ENCODE results near the gene KLF14.
A peak's percentile ranks its signal among the peaks of the same experiment; 100 is the strongest.

Gene KLF14

GRCh38 chr7:130748531-130749389 is 14.8 kb upstream of the KLF14 start:
- H3K27me3 ChIP-seq (ENCODE audit: control insufficient read depth in 2 of 2, insufficient read depth in 2 of 2, low read length in 2 of 2): peaks cover 0 to 10% of the 10 kb centered on the region in 2 donors
- no peak overlapping the region for H3K27ac ChIP-seq (ENCODE audit: low read depth in 2 of 2, low read length in 2 of 2)
- peaks cover 0 to 2% of the 10 kb centered on the region in 2 donors for H3K4me1 ChIP-seq (ENCODE audit: control insufficient read depth in 2 of 2, insufficient read depth in 2 of 2, low read length in 2 of 2)
- H3K9me3 ChIP-seq (ENCODE audit: control insufficient read depth in 2 of 2, low read length in 2 of 2): no peaks in the 10 kb centered on the region
- no peaks in the 10 kb centered on the region for H3K36me3 ChIP-seq (ENCODE audit: control insufficient read depth in 2 of 2, insufficient read depth in 2 of 2, low read length in 2 of 2)
- H3K4me3 ChIP-seq (ENCODE audit: low read length in 2 of 2): no peak overlapping the region
- no peak overlapping the region for H3K9ac ChIP-seq (ENCODE audit: low read depth in 1 of 2, low read length in 2 of 2)

DNA sequence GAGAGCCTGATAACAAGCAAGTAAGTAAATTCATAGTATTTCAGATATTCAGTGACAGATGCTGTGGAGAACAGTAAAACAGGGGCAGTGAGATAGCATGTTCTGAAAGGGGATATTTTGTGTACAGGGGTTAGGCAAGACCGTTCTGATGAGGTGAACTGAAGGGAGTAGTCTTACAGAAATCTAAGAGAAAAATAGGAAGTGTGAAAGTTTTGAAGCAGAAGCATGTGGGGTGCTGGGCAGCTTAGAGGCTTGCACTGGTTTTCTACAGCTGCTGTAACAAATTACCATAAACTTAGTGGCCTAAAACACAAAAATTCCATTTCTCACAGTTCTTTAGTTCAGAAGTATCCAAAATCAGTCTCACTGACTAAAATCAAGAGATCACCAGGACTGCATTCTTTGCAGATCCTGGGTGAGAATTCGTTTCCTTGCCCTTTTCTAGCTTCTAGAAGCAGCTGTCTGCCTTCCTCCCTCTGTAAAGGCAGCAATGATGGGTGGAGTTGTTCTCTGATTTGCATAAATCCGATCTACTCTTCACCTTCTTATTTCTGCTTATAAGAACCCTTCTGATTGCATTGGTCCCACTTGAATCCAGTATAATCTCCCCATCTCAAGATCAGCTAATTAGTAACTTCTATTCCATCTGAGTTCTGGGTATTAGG is 7.5 kb upstream of the KLF14 start:
- Histone ChIP-seq H3K9ac (ENCODE audit: low read depth in 1 of 2, low read length in 2 of 2) (no peak overlapping the region), H3K4me3 (ENCODE audit: low read length in 2 of 2) (no peak overlapping the region), H3K4me1 (ENCODE audit: control insufficient read depth in 2 of 2, insufficient read depth in 2 of 2, low read length in 2 of 2) (no peaks in the 10 kb centered on the region), H3K27me3 (ENCODE audit: control insufficient read depth in 2 of 2, insufficient read depth in 2 of 2, low read length in 2 of 2) (peaks cover 30 to 48% of the 10 kb centered on the region in 2 donors), H3K27ac (ENCODE audit: low read depth in 2 of 2, low read length in 2 of 2) (no peak overlapping the region), H3K36me3 (ENCODE audit: control insufficient read depth in 2 of 2, insufficient read depth in 2 of 2, low read length in 2 of 2) (no peaks in the 10 kb centered on the region), H3K9me3 (ENCODE audit: control insufficient read depth in 2 of 2, low read length in 2 of 2) (no peaks in the 10 kb centered on the region)

GRCh38 chr7:130740606-130741005 is 6.6 kb upstream of the KLF14 start:
- Histone ChIP-seq H3K9ac (ENCODE audit: low read depth in 1 of 2, low read length in 2 of 2) (no peak overlapping the region), H3K9me3 (ENCODE audit: control insufficient read depth in 2 of 2, low read length in 2 of 2) (no peaks in the 10 kb centered on the region), H3K36me3 (ENCODE audit: control insufficient read depth in 2 of 2, insufficient read depth in 2 of 2, low read length in 2 of 2) (no peaks in the 10 kb centered on the region), H3K27me3 (ENCODE audit: control insufficient read depth in 2 of 2, insufficient read depth in 2 of 2, low read length in 2 of 2) (peaks cover 39 to 53% of the 10 kb centered on the region in 2 donors), H3K4me3 (ENCODE audit: low read length in 2 of 2) (no peak overlapping the region), H3K27ac (ENCODE audit: low read depth in 2 of 2, low read length in 2 of 2) (no peak overlapping the region), H3K4me1 (ENCODE audit: control insufficient read depth in 2 of 2, insufficient read depth in 2 of 2, low read length in 2 of 2) (no peaks in the 10 kb centered on the region)

- no peak overlapping the region for H3K27ac ChIP-seq (ENCODE audit: low read depth in 2 of 2, low read length in 2 of 2)
- no peaks in the 10 kb centered on the region for H3K36me3 ChIP-seq (ENCODE audit: control insufficient read depth in 2 of 2, insufficient read depth in 2 of 2, low read length in 2 of 2)
- peaks cover 0 to 8% of the 10 kb centered on the region in 2 donors for H3K9me3 ChIP-seq (ENCODE audit: control insufficient read depth in 2 of 2, low read length in 2 of 2)
- peaks cover 2 to 6% of the 10 kb centered on the region in 2 donors for H3K4me1 ChIP-seq (ENCODE audit: control insufficient read depth in 2 of 2, insufficient read depth in 2 of 2, low read length in 2 of 2)
- H3K27me3 ChIP-seq (ENCODE audit: control insufficient read depth in 2 of 2, insufficient read depth in 2 of 2, low read length in 2 of 2): peaks cover 49 to 74% of the 10 kb centered on the region in 2 donors
- no peak overlapping the region for H3K4me3 ChIP-seq (ENCODE audit: low read length in 2 of 2)
- no peak overlapping the region for H3K9ac ChIP-seq (ENCODE audit: low read depth in 1 of 2, low read length in 2 of 2)
These were observed 2.4 kb upstream of the KLF14 start for GRCh38 chr7:130736298-130736900.

DNA sequence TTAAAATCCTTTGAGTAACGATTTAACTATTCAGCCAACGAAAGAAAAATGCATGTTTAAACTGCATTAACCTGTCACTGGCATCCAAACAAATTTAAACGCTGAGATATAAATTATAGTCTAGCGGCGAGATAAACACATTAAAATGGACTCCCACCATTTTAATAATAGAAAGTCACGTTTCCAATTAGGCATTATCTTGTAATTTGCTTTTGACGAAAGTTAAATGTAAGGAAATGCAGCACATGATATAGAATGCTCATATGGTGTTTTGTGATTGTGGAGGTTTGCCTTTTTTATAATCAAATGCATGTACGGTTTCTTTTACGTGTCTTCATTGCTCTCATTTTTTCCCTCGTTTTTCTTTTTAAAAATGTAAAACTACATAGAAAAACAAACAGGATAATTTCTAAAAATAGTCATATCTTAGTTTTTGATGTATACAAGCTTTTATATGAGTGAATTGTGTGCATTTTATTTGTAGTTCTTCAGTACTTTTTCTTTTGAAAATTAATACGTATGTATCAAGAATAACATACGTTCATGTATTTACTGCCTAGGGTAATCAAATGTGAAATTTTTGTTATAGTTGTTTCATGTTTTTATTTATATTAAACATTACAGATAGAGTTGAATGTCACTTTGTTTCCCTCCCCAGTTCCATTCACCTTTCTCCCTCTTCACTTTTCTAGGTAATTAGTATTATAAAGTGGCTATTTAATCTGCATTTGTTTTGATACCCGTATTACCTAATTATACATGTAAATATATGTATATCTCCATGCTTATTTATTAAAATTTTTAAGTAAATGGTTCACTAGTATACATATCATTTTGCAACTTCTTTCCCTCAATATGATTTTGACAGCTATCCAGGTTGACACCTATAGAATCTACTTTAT is 1.1 kb upstream of the KLF14 start:
- no peak overlapping the region for H3K27ac ChIP-seq (ENCODE audit: low read depth in 2 of 2, low read length in 2 of 2)
- peaks cover 2 to 6% of the 10 kb centered on the region in 2 donors for H3K4me1 ChIP-seq (ENCODE audit: control insufficient read depth in 2 of 2, insufficient read depth in 2 of 2, low read length in 2 of 2)
- peaks cover 0 to 8% of the 10 kb centered on the region in 2 donors for H3K9me3 ChIP-seq (ENCODE audit: control insufficient read depth in 2 of 2, low read length in 2 of 2)
- peaks cover 46 to 75% of the 10 kb centered on the region in 2 donors for H3K27me3 ChIP-seq (ENCODE audit: control insufficient read depth in 2 of 2, insufficient read depth in 2 of 2, low read length in 2 of 2)
- H3K36me3 ChIP-seq (ENCODE audit: control insufficient read depth in 2 of 2, insufficient read depth in 2 of 2, low read length in 2 of 2): no peaks in the 10 kb centered on the region
- H3K9ac ChIP-seq (ENCODE audit: low read depth in 1 of 2, low read length in 2 of 2): no peak overlapping the region
- peak overlapping the region; percentile 46 to 67 for H3K4me3 ChIP-seq (ENCODE audit: low read length in 2 of 2)

GRCh38 chr7:130732980-130733930 is 752 bp downstream of the KLF14 start:
- Histone ChIP-seq H3K4me3 (ENCODE audit: low read length in 2 of 2) (peak overlapping the region; percentile 37 to 50), H3K36me3 (ENCODE audit: control insufficient read depth in 2 of 2, insufficient read depth in 2 of 2, low read length in 2 of 2) (no peaks in the 10 kb centered on the region), H3K9ac (ENCODE audit: low read depth in 1 of 2, low read length in 2 of 2) (no peak overlapping the region), H3K27me3 (ENCODE audit: control insufficient read depth in 2 of 2, insufficient read depth in 2 of 2, low read length in 2 of 2) (peaks cover 40 to 68% of the 10 kb centered on the region in 2 donors), H3K27ac (ENCODE audit: low read depth in 2 of 2, low read length in 2 of 2) (no peak overlapping the region), H3K9me3 (ENCODE audit: control insufficient read depth in 2 of 2, low read length in 2 of 2) (peaks cover 0 to 8% of the 10 kb centered on the region in 2 donors), H3K4me1 (ENCODE audit: control insufficient read depth in 2 of 2, insufficient read depth in 2 of 2, low read length in 2 of 2) (peaks cover 2 to 6% of the 10 kb centered on the region in 2 donors)

DNA sequence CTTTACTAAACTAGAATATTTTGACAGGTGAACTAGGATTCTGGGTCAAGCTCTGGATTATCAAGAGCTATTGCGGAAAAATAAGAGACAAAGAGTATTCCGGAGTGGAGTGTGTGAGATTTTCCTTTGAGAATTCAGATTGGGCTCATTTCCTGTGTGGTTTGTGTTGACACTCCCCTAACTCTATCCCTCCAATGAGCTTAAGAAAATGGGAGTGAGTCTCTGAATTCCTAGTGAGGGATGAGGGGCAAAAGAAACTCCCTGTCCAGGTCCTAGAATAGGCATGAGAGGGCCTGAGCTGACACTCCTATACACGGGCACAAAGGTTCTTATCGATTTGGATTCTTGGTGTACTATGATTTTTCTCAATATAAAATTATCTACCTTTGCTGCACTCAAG is 10.2 kb downstream of the KLF14 start:
- Histone ChIP-seq H3K4me1 (ENCODE audit: control insufficient read depth in 2 of 2, insufficient read depth in 2 of 2, low read length in 2 of 2) (no peaks in the 10 kb centered on the region), H3K36me3 (ENCODE audit: control insufficient read depth in 2 of 2, insufficient read depth in 2 of 2, low read length in 2 of 2) (no peaks in the 10 kb centered on the region), H3K27me3 (ENCODE audit: control insufficient read depth in 2 of 2, insufficient read depth in 2 of 2, low read length in 2 of 2) (peaks cover 0 to 14% of the 10 kb centered on the region in 2 donors), H3K9me3 (ENCODE audit: control insufficient read depth in 2 of 2, low read length in 2 of 2) (no peaks in the 10 kb centered on the region), H3K9ac (ENCODE audit: low read depth in 1 of 2, low read length in 2 of 2) (no peak overlapping the region), H3K4me3 (ENCODE audit: low read length in 2 of 2) (no peak overlapping the region), H3K27ac (ENCODE audit: low read depth in 2 of 2, low read length in 2 of 2) (no peak overlapping the region)

DNA sequence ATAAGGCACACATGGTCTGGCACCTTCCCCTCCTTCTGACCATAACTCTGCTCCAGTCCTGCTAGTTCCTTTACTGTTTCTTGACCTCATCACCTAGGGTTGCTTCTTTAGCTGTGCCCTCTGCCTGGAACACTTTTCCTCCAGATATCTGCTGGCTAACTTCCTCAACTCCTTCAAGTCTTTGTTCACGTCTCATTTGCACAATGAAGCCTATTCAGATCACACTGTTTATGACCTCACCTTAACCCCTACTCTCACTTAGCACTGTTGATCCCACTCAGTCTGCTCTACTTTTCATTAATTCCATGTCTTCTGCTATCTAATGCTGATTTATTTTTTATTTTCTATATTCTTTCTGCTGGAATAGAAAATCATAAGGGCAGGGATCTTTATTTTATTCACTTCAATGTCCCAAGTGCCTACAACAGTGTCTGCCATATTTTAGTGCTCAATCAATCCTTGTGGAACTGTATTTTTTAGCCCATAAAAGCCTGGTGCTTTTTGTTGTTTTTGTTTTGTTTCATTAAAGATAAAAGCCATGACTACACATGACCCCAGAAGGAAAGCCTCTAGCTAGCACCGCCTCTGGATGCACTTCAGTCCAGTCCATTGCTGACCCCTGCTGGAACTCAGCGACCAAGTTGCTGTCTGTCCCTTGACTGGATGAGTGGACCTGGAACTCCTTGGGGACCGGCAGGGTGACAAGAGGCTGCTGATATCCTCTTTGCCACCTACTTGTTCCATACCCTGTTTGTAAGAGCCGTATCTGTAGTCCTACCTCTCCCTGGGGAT is 12.3 kb downstream of the KLF14 start:
- no peaks in the 10 kb centered on the region for H3K9me3 ChIP-seq (ENCODE audit: control insufficient read depth in 2 of 2, low read length in 2 of 2)
- H3K27me3 ChIP-seq (ENCODE audit: control insufficient read depth in 2 of 2, insufficient read depth in 2 of 2, low read length in 2 of 2): peaks cover 0 to 14% of the 10 kb centered on the region in 2 donors
- H3K4me1 ChIP-seq (ENCODE audit: control insufficient read depth in 2 of 2, insufficient read depth in 2 of 2, low read length in 2 of 2): no peaks in the 10 kb centered on the region
- no peaks in the 10 kb centered on the region for H3K36me3 ChIP-seq (ENCODE audit: control insufficient read depth in 2 of 2, insufficient read depth in 2 of 2, low read length in 2 of 2)
- H3K27ac ChIP-seq (ENCODE audit: low read depth in 2 of 2, low read length in 2 of 2): no peak overlapping the region
- no peak overlapping the region for H3K9ac ChIP-seq (ENCODE audit: low read depth in 1 of 2, low read length in 2 of 2)
- H3K4me3 ChIP-seq (ENCODE audit: low read length in 2 of 2): no peak overlapping the region
